GM19193 (cell line): ENCODE results near the gene PRDM16.

Source experiments
- POLR2A ChIP-seq: IDR thresholded peaks from 4 replicates; pipeline ENCODE4 v1.6.1; 2011; ENCODE audit not compliant: insufficient read depth, insufficient read length; ENCODE audit errors: extremely low read depth

PRDM16 gene

DNA sequence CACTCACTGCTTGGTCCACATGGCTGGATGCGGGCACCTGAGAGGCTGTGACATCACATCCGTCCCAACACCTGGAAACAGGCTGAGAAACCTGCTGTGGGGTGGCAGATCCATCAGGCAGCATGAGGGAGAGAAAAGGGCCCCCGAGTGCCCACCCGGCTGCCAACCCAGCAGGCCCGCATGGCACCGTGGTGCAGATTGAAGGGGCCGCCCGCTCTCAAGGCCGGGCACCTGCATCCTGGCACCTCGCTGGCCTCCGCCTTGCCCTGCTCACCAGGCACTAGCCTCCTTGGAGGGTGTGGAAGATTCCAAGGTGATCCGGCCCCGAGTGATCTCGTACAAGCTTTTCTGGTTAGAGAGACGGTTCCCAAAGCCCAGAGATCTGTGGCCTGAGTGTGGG is 110.5 kb downstream of the PRDM16 start:
- no peak for TF ChIP-seq POLR2A

DNA sequence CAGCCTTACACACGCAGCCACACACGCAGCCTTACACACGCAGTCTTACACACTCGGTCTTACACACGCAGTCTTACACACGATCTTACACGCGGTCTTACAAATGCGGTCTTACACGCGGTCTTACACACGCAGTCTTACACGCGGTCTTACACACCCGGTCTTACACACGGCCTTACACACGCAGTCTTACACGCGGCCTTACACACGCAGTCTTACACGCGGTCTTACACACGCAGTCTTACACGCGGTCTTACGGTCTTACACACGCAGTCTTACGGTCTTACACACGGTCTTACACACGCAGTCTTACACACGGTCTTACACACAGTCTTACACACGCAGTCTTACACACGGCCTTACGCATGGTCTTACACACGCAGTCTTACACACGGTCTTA is 111.9 kb downstream of the PRDM16 start:
- no peak for TF ChIP-seq POLR2A

DNA sequence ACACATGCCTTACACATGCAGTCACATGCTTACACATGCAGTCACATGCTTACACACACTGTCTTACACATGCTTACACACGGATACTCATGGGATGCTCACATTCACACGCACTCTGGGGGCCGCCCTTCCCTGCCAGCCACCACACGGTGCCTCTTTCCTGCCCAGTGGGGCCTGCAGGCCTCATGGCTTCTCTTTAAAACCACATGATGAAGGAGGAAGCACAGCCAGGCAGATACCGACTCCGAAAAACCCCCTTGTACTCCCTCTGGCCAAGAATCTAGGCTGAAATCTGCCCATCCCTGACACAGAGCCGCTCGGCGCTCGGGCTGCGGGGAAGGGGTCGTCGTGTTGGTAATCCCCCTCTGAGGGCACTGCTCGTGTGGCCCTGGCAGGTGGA is 113.0 kb downstream of the PRDM16 start:
- TF ChIP-seq POLR2A = no peak

DNA sequence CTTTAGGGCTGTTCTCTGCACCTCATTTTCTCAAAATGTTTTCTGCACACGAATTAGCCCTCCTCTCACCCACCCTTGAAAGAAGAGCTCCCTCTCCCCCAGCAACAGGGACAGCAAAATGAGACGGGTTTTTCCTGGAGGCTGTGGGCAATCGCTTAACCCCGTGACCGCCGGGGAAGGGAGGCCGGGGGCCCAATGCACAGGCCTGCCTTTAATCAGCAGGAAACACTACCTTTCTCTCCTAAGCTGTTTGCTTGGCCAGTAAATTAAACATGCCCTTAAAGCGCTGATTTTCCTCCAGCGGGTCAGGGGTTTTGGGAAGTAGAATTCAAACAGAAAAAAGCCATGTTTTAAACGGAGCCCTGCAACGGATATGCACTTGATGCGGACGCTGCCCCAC is 114.4 kb downstream of the PRDM16 start:
- TF ChIP-seq POLR2A = no peak

DNA sequence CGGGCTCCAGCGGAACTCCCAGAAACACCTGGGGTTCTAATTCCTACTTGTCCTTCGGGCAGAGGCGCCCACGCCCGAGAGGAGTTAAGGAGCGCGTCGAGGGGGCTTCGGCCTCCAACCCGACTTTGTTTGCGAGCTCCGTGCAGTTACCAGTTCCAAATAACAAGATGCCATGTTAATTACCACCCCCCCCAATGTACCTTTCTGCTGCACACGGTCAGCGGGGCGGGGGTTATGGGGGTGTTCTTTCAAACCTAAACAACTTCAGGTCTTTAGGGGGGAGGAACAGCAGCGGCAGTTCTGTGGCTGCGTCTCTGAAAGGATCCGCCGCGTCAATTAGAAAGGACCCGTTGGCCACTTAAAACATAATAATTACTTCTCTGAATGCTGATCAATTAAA is 114.8 kb downstream of the PRDM16 start:
- TF ChIP-seq POLR2A = no peak

DNA sequence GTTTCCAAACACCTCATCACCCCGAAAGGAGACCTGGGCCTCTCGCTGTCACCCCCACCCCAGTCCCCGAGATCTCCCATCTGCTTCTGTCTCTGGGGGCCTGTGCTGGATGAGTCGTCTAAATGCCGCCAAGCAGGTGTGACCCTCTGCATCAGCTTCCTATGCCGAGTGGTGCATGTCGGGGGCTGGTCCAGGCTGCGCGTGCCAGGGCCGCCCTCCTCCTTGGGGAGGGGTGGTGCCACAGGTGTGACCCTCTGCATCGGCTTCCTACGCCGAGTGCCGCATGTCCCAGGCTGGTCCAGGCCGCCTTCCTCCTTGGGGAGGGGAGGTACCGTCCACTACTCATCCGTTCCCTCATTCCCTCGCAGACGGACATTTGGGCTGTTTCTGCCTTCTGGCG is 115.7 kb downstream of the PRDM16 start:
- no peak for TF ChIP-seq POLR2A

DNA sequence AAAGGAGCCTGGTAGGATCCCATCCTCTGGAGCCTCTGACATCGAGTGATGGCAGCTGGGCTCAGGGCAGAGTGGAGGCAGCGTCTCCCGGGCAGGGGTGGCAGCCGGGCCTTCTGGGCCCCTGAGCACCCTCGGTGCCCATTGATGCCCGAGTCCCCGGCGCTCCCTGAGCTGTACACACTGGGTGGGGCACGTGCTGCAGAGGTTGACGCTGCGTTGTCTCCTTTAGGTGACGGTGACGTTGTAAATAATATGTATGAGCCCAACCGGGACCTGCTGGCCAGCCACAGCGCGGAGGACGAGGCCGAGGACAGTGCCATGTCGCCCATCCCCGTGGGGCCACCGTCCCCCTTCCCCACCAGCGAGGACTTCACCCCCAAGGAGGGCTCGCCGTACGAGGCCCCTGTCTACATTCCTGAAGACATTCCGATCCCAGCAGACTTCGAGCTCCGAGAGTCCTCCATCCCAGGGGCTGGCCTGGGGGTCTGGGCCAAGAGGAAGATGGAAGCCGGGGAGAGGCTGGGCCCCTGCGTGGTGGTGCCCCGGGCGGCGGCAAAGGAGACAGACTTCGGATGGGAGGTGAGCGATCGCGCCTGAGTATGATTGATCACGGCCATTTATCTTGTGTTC is 117.0 kb downstream of the PRDM16 start:
- TF ChIP-seq POLR2A = no peak

DNA sequence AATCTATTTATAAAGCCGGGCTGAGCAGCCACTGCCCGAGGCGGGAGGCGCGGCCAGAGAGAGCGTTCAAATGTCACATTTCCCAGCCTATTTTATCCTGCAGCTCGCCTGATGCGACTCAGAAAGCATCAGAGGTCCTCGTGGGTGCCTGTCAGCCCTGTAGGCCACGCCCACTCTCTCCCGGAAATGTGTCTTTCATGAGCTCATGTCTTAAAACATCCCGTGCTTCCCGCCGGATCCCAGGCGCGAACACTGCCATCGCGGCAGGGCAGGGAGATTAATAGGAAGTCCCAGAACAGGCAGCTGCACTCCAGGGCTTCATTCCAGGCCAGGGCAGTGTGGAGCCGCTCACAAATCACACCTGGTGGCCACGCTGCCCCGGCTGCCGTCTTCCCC is 117.5 kb downstream of the PRDM16 start:
- no peak for TF ChIP-seq POLR2A

DNA sequence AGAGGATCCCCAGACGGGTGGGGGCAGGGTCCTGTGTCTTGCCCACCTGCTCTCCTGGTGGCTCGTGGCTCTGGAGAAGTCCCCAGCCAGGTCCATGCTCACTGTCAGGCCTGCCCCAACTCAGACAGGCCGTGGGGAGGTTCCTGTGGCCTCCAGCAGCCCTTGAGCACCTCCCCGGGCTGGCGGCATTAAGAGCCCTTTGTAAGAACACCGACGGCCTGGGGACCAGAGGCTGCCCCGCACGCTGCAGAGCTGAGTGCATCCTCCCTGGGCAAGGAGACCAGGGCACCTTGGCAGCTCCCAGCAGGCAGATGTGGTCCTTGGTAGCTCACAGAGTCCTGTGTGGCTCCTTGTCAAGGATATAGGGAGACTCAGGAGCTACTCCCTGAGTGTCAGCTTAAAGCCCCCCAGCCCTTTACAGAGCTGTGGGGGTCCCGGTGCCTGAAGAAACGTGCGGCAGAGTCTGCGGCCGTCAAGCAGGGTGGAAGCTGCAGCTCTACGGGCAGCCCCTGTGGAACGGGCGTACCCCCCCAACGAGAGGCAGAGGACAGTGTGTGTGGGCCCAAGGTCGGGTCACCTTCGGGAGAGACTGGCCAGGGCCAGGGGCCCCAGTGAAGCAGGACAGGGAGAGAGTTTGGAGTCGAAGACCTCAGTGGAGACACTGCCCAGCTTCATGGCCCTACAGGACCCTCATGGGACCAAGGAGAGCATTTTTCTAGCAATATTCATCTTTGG is 118.6 kb downstream of the PRDM16 start:
- no peak for TF ChIP-seq POLR2A

DNA sequence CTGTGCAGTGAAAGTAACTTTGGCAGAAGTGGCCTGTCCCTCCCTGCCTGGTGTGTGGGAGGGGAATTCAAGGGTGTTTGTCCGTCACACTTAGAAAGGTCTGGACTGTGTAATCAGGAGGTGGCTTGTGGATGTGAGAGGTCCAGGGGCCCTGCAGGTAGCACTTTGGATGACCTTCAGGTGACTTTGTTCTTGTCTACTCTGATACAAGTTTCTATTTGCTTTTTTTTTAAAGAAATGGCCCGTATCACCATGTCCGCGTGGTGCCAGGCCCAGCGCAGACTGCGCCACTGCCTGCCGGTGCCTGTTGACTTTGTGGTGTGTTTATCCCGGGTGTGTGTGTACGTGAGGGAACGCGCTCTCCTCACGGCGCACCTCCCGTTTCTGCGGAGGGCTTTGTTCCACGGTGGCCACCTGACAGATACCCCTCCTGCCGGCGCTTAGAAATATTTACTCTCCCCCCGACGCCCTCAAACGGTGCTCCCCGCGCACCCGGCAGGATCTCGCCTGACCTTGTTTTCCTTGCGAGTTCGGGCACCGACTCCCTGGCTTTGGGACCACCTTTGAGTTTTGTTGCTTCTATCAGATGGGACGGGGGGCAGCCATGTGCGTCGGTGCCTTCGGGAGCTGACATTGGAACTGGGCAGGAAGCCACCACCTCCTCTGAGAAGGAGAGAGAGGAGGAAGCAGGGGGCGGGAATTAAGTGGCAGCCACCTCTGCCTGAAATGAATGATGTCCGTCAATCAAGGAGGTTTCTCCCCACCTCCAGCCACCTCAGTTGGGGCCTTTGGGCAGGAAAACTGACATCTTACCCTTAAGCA is 119.4 kb downstream of the PRDM16 start:
- no peak for TF ChIP-seq POLR2A

DNA sequence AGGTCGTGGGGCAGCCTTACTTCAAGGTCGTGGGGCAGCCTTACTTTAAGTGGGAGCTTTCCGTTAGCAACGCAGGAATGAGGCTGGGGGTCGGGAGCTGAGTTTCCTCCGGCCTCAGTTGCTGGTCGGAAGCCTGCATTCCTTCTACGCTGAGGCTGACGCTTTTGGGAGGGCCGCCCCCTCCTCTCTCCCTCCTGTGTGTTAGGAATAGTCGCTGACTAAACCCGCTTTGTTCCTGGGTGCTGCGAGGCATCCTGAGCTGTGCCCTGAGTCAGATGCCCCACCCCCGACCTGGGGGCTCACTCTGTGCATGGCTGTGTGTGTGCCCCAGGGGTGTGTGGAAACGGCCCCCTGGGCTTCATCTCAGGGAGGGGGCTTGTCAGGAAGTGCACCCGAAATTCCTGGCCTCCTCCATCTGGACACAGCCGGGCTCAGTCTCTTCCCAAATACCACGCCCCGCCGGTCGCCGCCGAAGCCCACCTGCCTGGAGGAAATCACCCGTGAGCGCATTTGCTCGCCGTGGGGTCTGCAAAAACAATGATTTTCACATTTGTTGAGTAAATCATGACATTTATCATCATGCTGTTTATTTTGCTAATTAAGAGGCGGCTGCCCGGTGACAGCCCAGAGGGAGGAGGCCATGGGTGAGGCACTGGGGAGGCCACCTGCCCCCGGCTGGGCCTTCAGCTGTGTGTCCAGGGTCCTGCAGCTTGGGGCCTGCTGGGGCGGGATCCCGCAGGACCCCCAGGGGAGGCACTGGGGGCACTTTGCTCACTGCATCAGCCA is 121.4 kb downstream of the PRDM16 start:
- TF ChIP-seq POLR2A = no peak

DNA sequence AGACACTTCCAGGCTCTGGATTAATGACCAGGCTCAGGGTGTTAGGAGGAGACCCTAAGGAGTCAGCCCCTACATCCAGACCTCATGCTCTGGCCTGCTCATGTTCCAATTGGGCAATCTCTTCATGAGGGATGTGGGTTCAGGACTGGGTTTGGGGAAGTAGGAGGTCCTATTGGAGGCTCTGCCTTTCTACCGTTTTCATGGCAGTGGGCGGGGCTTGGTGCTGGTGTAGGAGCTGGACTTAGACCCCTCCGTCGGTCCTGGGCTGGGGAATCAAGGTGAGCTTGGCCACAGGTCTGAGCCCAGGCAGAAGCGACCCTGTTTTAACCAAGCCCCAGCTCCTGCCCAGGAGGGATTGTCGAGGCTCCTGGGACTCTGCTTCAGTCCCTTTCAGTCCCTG is 123.4 kb downstream of the PRDM16 start:
- TF ChIP-seq POLR2A = no peak

DNA sequence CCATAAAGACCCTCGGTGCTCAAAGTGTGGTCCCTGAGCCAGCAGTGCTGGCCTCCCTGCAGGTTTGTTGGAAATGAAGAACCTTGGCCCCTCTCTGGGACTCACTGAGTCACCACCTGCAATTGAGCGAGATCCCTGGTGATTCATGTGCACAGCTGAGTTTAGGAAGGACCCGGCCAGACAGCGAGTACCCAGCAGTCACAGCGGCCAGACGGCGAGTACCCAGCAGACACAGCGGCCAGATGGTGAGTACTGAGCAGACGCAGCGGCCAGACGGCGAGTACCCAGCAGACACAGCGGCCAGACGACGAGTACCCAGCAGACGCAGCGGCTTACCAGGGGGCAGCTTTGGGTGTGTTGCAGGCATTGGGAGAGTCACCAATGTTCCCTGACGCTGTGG is 123.8 kb downstream of the PRDM16 start:
- TF ChIP-seq POLR2A = no peak

DNA sequence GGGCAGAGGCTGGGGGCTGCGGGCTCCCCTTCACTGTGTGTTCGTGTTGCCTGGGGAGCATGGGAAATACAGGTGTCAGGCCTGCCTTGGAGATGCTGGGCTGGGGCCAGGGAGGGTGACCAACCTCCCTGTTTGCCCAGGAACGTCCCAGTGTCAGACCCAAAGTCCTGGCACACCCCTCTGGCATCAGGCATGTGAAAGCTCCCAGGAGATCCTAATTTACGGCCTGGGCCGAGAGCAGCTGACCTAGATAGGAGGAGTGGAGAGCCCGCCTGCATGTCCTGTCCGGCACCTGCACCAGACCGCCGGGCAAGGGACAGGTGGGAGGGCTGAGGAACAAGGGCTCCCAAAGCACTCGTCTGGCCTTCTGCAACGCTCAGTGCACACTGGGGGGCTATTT is 124.8 kb downstream of the PRDM16 start:
- no peak for TF ChIP-seq POLR2A
